GM23338 (cell line): ENCODE results near the gene GLRX2. TPM values are rescaled to one million over a fixed set of nuclear protein-coding genes. Genes with fewer than 3 reads are reported as not detected.
"Not testable (repeated sequence)": the region's sequence is repeated elsewhere in the genome, so short reads cannot be mapped to it uniquely, and the experiment has no call there.

Experiments used
- ATAC-seq: fragments of 200-7000 bp; cut with Tn5 transposase; 3 replicates; pipeline ENCODE4 v1.9.1; 2020
- DNase-seq: peaks from one replicate; pipeline ENCODE4 v3.0.0-alpha.2; 2015; ENCODE audit warnings: low spot score
- H2AFZ ChIP-seq: fragments of 200-600 bp; sonication (generic); 2 replicates; pipeline ENCODE4 v1.8.0; 2016; ENCODE audit warnings: antibody characterized with exemption, mild to moderate bottlenecking, moderate library complexity
- H3F3A ChIP-seq: fragments of 200-600 bp; sonication (generic); replicated peaks from 2 replicates; pipeline ENCODE4 v1.8.0; 2017; ENCODE audit warnings: antibody characterized with exemption, mixed run types, low read depth
- H3K27ac ChIP-seq: fragments of 200-600 bp; sonication (generic); 2 replicates; pipeline ENCODE4 v1.6.1; 2016; ENCODE audit warnings: low read depth
- H3K27me3 ChIP-seq: fragments of 200-600 bp; sonication (generic); 2 replicates; pipeline ENCODE4 v1.8.0; 2016; ENCODE audit warnings: mild to moderate bottlenecking, mixed run types, moderate library complexity; ENCODE audit not compliant: insufficient read depth
- H3K36me3 ChIP-seq: fragments of 200-600 bp; sonication (generic); 2 replicates; pipeline ENCODE4 v1.8.0; 2016; ENCODE audit warnings: mild to moderate bottlenecking; ENCODE audit not compliant: insufficient read depth
- H3K4me1 ChIP-seq: fragments of 200-600 bp; sonication (generic); 2 replicates; pipeline ENCODE4 v1.8.0; 2016; ENCODE audit warnings: mild to moderate bottlenecking, moderate library complexity; ENCODE audit not compliant: insufficient read depth
- H3K4me2 ChIP-seq: fragments of 200-600 bp; sonication (generic); 2 replicates; pipeline ENCODE4 v1.7.1; 2017; ENCODE audit warnings: mixed run types
- H3K4me3 ChIP-seq: fragments of 200-600 bp; sonication (generic); 2 replicates; pipeline ENCODE4 v1.6.1; 2016; ENCODE audit warnings: mixed run types
- H3K79me2 ChIP-seq: fragments of 200-600 bp; sonication (generic); replicated peaks from 2 replicates; pipeline ENCODE4 v1.8.0; 2017; ENCODE audit warnings: mild to moderate bottlenecking; ENCODE audit not compliant: insufficient read depth
- H3K9me2 ChIP-seq: fragments of 200-600 bp; sonication (generic); 2 replicates; pipeline ENCODE4 v1.8.0; 2017; ENCODE audit not compliant: insufficient read depth
- H4K20me1 ChIP-seq: fragments of 200-600 bp; sonication (generic); replicated peaks from 2 replicates; pipeline ENCODE4 v1.8.0; 2017; ENCODE audit warnings: mild to moderate bottlenecking; ENCODE audit not compliant: insufficient read depth
- H3K27ac Mint-ChIP-seq: 2 replicates; pipeline ENCODE4 v1.8.0; 2020; ENCODE audit warnings: inconsistent platforms, mild to moderate bottlenecking, moderate library complexity, mixed read lengths
- H3K27me3 Mint-ChIP-seq: 3 replicates; pipeline ENCODE4 v1.8.0; 2022; ENCODE audit warnings: low read depth, mild to moderate bottlenecking, moderate library complexity, mixed read lengths, inconsistent platforms; ENCODE audit not compliant: insufficient read depth, poor library complexity
- H3K36me3 Mint-ChIP-seq: 3 replicates; pipeline ENCODE4 v1.8.0; 2021; ENCODE audit warnings: low read depth, mild to moderate bottlenecking, inconsistent platforms, moderate library complexity, mixed read lengths
- H3K4me1 Mint-ChIP-seq: 3 replicates; pipeline ENCODE4 v1.8.0; 2020; ENCODE audit warnings: mild to moderate bottlenecking, inconsistent platforms, mixed read lengths
- H3K4me3 Mint-ChIP-seq: 3 replicates; pipeline ENCODE4 v1.8.0; 2021; ENCODE audit warnings: moderate library complexity, mild to moderate bottlenecking, inconsistent platforms, mixed read lengths
- H3K9me3 Mint-ChIP-seq: 3 replicates; pipeline ENCODE4 v1.8.0; 2020; ENCODE audit warnings: moderate library complexity, mild to moderate bottlenecking, inconsistent platforms, mixed read lengths
- ETS1 ChIP-seq: IDR thresholded peaks from 2 replicates; pipeline ENCODE4 v1.6.1; 2016; ENCODE audit warnings: antibody characterized with exemption
- NANOG ChIP-seq: IDR thresholded peaks from 2 replicates; pipeline ENCODE4 v1.6.1; 2016; ENCODE audit warnings: antibody characterized with exemption, borderline replicate concordance
- POLR2AphosphoS5 ChIP-seq: IDR thresholded peaks from 2 replicates; pipeline ENCODE4 v1.6.1; 2016; ENCODE audit warnings: antibody characterized with exemption, low read depth
- microRNA counts: library from miRNA; unstranded; fragments of <30 nt; microRNA quantifications from one replicate; lab custom pipeline; 2017
- microRNA-seq: library from miRNA; unstranded; fragments of <30 nt; microRNA quantifications from one replicate; pipeline ENCODE4, GENCODE V29; 2017
- polyA plus RNA-seq: library from polyadenylated mRNA; unstranded; fragments of >200 nt; fragmentation: Nextera tagmentation; extraction: Ambion mirVana; gene quantifications from 2 replicates; pipeline ENCODE4 v1.2.1, GENCODE V29; 2016
- small RNA-seq: library from RNA; depleted of rRNA; stranded (forward); fragments of <200 nt; gene quantifications from one replicate; pipeline ENCODE3, GENCODE V24; 2014; ENCODE audit warnings: low replicate concordance
- total RNA-seq: library from RNA; depleted of rRNA; stranded (reverse); fragments of >200 nt; shearing (Covaris generic); gene quantifications from 2 replicates; pipeline ENCODE4 v1.2.3, GENCODE V29; 2014; rRNA removed

GLRX2 gene
- total and polyA plus RNA-seq, 2 experiments from 2014 or later, result 7.7 to 28.3 TPM

DNA sequence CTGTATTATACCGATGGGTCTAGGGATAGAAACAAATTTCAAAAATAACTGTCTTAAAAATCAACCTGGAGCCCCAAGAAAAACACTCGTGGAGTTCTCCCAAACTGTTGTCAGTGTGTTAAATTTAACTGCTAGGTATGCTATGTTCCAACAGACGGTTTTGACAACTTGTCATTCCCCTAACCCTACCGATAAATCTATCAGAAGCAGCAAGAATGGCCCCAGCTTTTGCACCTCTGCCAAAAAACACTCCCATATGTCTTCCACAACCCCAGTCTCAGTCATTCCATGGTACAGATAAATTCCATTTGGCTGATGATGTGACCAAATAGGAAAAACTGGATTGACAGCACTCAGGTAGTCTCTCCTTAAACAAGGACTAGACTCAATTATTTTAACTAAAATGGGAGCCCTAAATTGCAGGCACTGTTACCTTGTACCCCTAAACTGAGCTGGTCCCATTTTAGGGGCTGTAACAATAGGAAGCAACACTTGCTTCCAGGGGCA lies 51.0 kb downstream of the GLRX2 start:
- H3F3A ChIP-seq, result no peaks in the 10 kb centered on the region
- H3K4me2 ChIP-seq, result no peak overlapping the region
- TF ChIP-seq POLR2AphosphoS5 (no peak), NANOG (no peak), ETS1 (no peak)
- no peak overlapping the region for H3K4me3 ChIP-seq
- H3K27me3 ChIP-seq, result no peaks in the 10 kb centered on the region
- Mint-ChIP-seq H3K27me3 (peaks cover 8% of the 10 kb centered on the region), H3K4me3 (no peak overlapping the region), H3K27ac (no peak overlapping the region), H3K9me3 (no peaks in the 10 kb centered on the region; the same call in 2 of the 3 replicates), H3K4me1 (peaks cover 11% of the 10 kb centered on the region), H3K36me3 (peaks cover 12% of the 10 kb centered on the region)
- no peaks in the 10 kb centered on the region for H3K9me2 ChIP-seq
- no peak overlapping the region for H3K27ac ChIP-seq
- H2AFZ ChIP-seq, result no peak overlapping the region
- ATAC-seq, result no peak
- no peaks in the 10 kb centered on the region for H3K36me3 ChIP-seq
- H3K4me1 ChIP-seq, result peaks cover 7% of the 10 kb centered on the region; the same call in 1 of the 2 replicates
- DNase-seq, result no peak
- peaks cover 72% of the 10 kb centered on the region for H3K79me2 ChIP-seq
- 0 out of 2 replicates have a peak, but pooled peaks cover 8% of the 10 kb centered on the region for H4K20me1 ChIP-seq

DNA sequence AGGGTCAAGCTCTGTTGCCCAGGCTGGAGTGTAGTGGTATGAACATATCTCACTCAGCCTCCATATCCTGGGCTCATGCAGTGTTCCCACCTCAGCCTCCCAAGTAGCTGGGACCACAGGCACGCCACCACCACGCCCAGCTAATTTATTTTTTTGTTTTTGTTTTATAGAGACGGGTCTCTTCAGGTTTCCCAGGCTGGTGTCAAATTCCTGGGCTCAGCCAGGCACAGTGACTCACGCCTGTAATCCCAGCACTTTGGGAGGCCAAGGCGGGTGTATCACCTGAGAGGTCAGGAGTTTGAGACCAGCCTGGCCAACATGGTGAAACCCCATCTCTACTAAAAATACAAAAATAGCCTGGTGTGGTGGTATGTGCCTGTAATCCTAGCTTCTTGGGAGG lies 56.3 kb downstream of the GLRX2 start:
- H3K27ac Mint-ChIP-seq, H3K4me3 Mint-ChIP-seq, H3K9me2 ChIP-seq, H3K27me3 Mint-ChIP-seq, ATAC-seq, H3K27ac ChIP-seq, DNase-seq, H3K4me3 ChIP-seq, H3F3A ChIP-seq, H2AFZ ChIP-seq, H3K27me3 ChIP-seq, H3K36me3 ChIP-seq, H4K20me1 ChIP-seq, H3K9me3 Mint-ChIP-seq, H3K4me2 ChIP-seq, H3K4me1 ChIP-seq: not testable (repeated sequence)
- peaks cover 11% of the 10 kb centered on the region for H3K4me1 Mint-ChIP-seq
- H3K79me2 ChIP-seq, result peaks cover 24% of the 10 kb centered on the region
- H3K36me3 Mint-ChIP-seq, result peaks cover 44% of the 10 kb centered on the region; the same call in 2 of the 3 replicates

MicroRNA genes within 50 kb of the gene (microRNA counts, 767-probe panel; counts per million panel counts)
- not detected for microRNA hsa-miR-1278 (lab: Ali Mortazavi, UCI)

Small RNA genes within 50 kb of the gene (microRNA-seq; reads per million reads assigned to microRNA genes)
- gene MIR1278, result not detected

Small RNA genes within 50 kb of the gene (small RNA-seq; reads per million reads assigned to genes)
- gene MIR1278 (not detected), gene SCARNA18B (not detected)

Other genes starting within 250 kb of the GLRX2 start
- 40.2 and 42.5 TPM in 2 replicates for gene UCHL5, start 46.1 kb downstream of the GLRX2 start, total RNA-seq
- 60.2 and 67.1 TPM in 2 replicates for gene UCHL5, start 46.1 kb downstream of the GLRX2 start, polyA plus RNA-seq
- gene RO60, start 45.8 kb downstream of the GLRX2 start, total RNA-seq, result 122 and 130 TPM in 2 replicates
- 87.3 and 103 TPM in 2 replicates for gene RO60, start 45.8 kb downstream of the GLRX2 start, polyA plus RNA-seq
- 36.9 and 40.4 TPM in 2 replicates for gene CDC73, start 16.6 kb upstream of the GLRX2 start, total RNA-seq
- gene CDC73, start 16.6 kb upstream of the GLRX2 start, polyA plus RNA-seq, result 62.5 and 63.2 TPM in 2 replicates
- gene B3GALT2, start 81.2 kb upstream of the GLRX2 start, total RNA-seq, result not detected in 2 replicates
- 0.82 and 1.2 TPM in 2 replicates for gene B3GALT2, start 81.2 kb upstream of the GLRX2 start, polyA plus RNA-seq